GM04504 (cell line): Measurements from ENCODE around the gene MGAT4B.

Experiments used
- DNase-seq: peaks from one replicate; pipeline ENCODE4 v3.0.0-alpha.2; 2012; ENCODE audit warnings: low read depth

Gene MGAT4B

GRCh38 chr5:179825655-179826182, 19.1 kb upstream of the MGAT4B start:
- no peak for DNase-seq

GRCh38 chr5:179824745-179825112, 18.1 kb upstream of the MGAT4B start:
- DNase-seq, result no peak

- DNase-seq, result no peak
Measured at GRCh38 chr5:179823937-179824744, 17.5 kb upstream of the MGAT4B start.

DNA sequence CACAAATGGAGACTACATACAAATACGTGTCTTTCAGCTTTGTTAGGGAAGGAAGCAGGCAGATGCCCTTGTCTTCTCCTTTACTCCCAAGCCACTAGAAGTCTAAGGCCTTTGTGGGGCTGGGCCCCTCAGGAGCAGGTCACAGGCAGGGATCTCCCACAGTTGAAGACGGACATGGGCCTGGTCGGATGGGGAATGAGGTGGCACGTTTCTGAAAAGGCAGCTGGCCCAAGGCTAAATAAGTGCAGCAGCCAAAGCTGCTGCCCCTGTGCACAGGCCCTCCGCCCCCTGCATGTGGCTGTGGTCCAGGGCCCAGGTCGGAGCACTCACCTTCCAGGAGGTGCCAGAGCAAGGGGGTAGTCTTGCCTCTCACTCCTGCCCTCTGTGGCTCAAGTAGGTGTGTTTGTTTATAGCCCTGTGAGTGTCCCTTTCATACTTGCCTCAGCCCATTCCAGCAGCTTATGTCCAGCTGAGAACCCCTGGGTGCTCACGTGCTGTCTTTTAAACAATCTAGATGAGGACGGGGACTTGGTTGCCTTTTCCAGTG, 15.9 kb upstream of the MGAT4B start:
- no peak for DNase-seq

- DNase-seq, result no peak
Measured at GRCh38 chr5:179822059-179822432, 15.4 kb upstream of the MGAT4B start.

DNA sequence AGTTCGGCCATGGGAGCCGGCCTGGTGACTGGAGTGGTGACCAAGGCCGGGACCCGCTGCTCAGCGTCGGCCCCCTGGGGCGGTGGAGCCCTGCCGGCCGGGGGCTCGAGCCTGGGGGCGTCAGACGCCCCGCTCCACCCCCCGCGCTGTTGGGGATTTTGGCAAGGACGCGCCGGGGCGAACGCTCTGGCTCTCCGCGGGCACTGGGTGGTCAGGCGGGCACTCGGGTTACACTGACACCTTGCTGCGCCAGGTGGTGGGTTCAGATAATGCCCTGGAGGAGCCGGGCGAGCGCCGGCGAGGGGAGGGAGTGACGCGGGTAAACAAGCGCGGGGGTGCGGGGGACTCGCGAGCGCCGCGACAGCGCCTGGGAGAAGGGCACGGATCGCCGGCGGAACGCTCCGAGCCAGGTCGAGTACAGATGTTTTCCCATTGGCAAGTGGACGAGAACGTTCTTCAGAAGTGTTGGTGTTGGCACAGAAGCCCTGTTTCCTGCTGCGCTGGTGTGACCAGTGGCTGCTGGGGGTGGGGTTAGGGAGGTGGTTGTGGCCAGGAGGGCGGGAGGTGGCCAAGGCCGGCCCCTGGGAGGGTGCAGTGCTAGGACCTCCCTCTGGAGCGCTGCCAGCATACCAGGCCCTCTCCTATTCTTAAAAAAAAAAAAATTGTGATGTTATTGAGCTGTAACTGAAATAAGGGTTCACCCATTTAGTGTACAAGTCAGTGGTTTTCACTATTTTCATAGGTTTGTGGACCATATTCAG, 14.8 kb upstream of the MGAT4B start:
- DNase-seq, result peak; percentile 81

- DNase-seq, result peak; percentile 63
Measured at GRCh38 chr5:179820483-179821297, 14.0 kb upstream of the MGAT4B start, which contains the start of gene SQSTM1. SQSTM1 (plus strand) TSS chr5:179820905; CDS start chr5:179820937, 32 bp downstream.

GRCh38 chr5:179820127-179820482, 13.4 kb upstream of the MGAT4B start:
- DNase-seq, result no peak

DNA sequence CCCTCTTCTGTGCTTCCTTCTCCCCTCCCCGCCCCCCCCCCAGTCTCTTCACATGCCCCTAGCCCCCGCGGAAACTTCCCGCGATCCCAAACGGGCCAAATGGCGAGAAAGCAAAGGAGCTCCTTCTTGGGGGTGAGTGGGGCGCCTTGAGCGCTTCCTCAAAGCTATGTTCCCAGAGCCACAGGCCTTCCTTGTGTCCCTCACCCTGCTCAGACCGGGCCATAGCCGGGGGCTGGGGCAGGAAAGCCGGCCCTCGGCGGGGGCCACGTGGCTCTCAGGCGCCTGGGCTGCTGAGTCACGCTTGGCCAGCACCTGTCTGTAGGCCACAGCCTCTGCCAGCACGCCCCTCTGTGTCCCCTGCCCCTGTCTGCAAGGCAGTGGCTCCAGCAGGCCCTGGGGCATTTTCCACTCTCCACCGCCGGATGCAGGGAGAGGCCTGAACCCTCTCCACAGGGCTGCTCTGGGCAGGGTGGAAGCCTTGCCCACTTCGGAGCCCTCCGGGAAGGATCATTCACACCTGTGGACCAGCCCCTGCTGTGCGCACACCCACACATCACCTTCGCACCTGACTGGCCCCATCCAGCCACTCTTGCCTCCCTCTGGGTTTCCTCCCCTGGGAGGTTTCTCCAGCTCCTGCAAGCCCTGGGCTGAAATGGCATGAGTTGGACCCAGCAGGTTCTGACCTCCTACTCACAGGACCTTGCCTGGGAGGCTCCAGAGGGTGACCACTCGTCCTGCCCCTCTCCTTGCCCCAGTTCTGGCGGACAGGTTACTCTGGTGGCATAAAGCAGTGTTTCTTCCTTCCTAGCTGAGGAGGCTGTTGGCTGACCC, 12.8 kb upstream of the MGAT4B start:
- DNase-seq, result peak; percentile 46

DNA sequence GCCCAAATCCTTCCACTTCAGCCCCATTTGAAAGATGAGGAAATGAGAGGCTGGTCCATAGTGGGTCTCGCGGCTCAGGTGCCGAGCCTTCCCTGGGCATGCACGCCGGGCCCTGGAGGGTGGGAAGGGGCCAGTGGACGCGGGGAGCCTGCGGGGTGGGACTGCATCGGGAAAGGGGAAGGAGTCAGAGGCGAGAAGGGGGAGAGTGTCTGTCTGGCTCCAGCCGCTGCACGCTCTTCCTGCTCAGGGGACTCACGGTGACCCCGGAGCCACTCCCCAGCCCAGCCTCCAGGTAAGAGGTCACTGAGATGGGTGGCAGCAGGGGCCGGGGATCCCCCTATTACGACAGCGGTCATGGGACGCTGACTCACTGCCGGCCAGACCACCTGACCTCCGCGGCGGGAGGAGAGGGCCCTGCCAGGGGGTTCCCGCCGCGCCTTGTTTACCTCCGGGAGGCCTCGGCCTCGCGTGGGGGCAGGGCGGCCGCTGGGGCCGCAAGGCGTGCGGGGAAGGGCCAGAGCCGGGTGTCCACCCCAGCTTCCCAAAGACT, 12.2 kb upstream of the MGAT4B start:
- DNase-seq, result peak; percentile 83

- no peak for DNase-seq
Measured at GRCh38 chr5:179817890-179818745, 11.5 kb upstream of the MGAT4B start.

- DNase-seq, result no peak
Measured at GRCh38 chr5:179817470-179817840, 10.8 kb upstream of the MGAT4B start.

GRCh38 chr5:179816796-179817469, 10.3 kb upstream of the MGAT4B start:
- no peak for DNase-seq

DNA sequence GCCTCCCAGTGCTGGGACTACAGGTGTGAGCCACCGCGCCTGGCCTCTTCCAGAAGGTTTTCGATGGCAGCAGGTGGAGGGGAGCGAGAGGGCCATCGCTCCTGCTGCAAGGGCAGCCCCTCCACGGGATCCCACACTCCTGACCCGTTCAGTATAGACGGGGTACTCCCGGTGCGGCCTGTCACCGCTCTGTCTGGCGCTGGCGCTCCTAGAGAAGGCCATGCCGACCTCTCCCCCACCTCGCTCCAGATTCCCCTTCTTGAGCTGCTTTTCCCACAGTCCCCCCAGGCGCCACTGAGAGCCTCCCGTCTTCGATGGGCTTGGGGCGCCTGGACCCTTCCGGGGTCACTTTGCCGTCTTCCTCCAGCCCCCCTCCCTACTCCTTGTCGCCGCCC, 9.7 kb upstream of the MGAT4B start:
- no peak for DNase-seq

GRCh38 chr5:179815491-179816249, 9.0 kb upstream of the MGAT4B start:
- no peak for DNase-seq

- DNase-seq, result no peak
Measured at GRCh38 chr5:179814090-179814489, 7.4 kb upstream of the MGAT4B start.

DNA sequence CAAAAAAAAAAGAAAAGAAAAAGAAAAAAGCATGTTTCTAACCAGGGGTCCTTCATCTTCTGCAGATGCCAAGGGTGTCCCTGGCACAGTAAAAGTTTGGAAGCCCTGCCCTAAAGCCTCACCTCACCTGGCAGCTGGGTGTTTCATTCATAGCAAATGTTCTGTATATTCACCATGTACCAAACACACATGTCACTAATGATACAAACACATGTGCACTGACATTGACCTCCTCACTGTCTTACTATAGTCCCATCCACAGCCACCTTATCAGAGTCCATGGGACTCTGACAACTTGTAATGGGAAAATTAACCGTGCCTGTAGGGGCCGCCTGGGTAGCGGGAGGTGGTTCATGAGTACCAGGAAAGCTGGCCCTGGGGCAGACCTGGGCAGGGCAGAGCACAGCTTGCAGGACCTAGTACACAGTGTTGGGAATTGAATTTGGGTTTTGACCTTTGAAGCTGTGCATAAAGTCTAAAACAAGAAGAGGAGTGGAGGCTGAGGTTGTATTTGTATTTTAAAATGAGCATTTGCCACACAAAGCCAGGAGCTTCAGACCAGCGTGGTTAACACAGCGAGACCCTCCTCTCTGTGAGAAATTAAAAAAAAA, 6.4 kb upstream of the MGAT4B start:
- DNase-seq, result no peak

DNA sequence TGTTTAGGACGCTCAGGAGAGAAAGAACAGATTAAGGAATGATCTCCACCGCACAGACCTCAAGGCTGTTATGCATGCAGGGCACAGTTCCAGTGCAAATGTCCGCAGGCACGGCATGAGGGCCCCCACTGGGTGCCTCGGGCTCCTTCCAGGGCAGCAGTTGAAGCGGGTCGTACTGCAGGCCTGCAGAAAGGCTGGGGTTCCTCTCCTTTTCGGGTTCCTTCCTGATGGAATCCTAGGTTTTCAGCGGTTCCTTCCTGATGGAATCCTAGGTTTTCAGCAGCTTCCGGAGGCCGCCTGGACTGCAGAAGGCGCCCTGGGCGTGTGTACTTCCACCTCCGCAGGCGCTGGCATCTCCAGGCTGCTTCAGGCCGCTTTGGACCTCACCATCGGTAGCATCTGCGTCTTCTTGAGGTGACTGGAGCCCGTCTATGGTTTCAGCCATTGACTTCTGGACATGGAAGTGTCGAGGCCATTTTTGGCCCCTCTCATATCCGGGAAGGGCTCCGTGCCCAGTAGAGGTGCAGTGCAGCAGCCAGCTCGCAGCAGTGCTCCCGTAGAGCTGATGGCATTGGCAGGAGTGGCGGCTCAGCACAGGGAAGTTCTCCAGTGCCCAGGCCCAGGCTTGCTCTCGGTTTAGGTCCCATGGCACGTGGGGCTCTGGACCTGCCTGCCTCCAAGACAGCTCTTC, 5.6 kb upstream of the MGAT4B start:
- no peak for DNase-seq
